NCI-H345 treated with DMSO at 0.1 percent for 48 hours (cell line): ENCODE data around the gene BCR.
A peak's percentile ranks its signal among the peaks of the same experiment; 100 is the strongest.

Source experiments
- DNase-seq: peaks from one replicate; lab custom pipeline; 2025; ENCODE audit not compliant: unreplicated experiment; lab: John Stamatoyannopoulos, UW

The BCR gene

GRCh38 chr22:23272834-23273233, 92.5 kb downstream of the BCR start:
- DNase-seq: no peak

GRCh38 chr22:23273445-23274145, 93.3 kb downstream of the BCR start:
- DNase-seq: no peak

- DNase-seq: no peak
Measured at GRCh38 chr22:23274146-23274526, 93.8 kb downstream of the BCR start.

GRCh38 chr22:23274891-23275694, 94.8 kb downstream of the BCR start:
- no peak for DNase-seq

- DNase-seq: no peak
Measured at GRCh38 chr22:23275751-23276150, 95.4 kb downstream of the BCR start.

GRCh38 chr22:23276656-23277582, 96.6 kb downstream of the BCR start:
- DNase-seq: no peak

GRCh38 chr22:23277583-23278295, 97.4 kb downstream of the BCR start:
- DNase-seq: no peak

GRCh38 chr22:23278883-23279675, 98.8 kb downstream of the BCR start:
- DNase-seq: no peak

- no peak for DNase-seq
Measured at GRCh38 chr22:23279781-23280180, 99.5 kb downstream of the BCR start.

GRCh38 chr22:23280356-23281052, 100.2 kb downstream of the BCR start:
- no peak for DNase-seq

GRCh38 chr22:23281053-23281405, 100.7 kb downstream of the BCR start:
- DNase-seq: no peak

GRCh38 chr22:23281406-23282088, 101.2 kb downstream of the BCR start:
- DNase-seq: peak; percentile 19

- no peak for DNase-seq
Measured at GRCh38 chr22:23282089-23282501, 101.8 kb downstream of the BCR start.

- DNase-seq: no peak
Measured at GRCh38 chr22:23282516-23282915, 102.2 kb downstream of the BCR start.

GRCh38 chr22:23282986-23283385, 102.7 kb downstream of the BCR start:
- no peak for DNase-seq

GRCh38 chr22:23283591-23284503, 103.5 kb downstream of the BCR start:
- DNase-seq: no peak

- no peak for DNase-seq
Measured at GRCh38 chr22:23284504-23285033, 104.3 kb downstream of the BCR start.

- no peak for DNase-seq
Measured at GRCh38 chr22:23285236-23285635, 104.9 kb downstream of the BCR start.
